H1 (cell line): ENCODE results near the gene NHERF2. TPM values are rescaled to one million over a fixed set of nuclear protein-coding genes. Genes with fewer than 3 reads are reported as not detected.

Source experiments
- CTCF ChIA-PET: fragments of 300-600 bp; sonication (Branson Sonifier 250); formaldehyde crosslinking; loops from one replicate; lab custom pipeline; 2021; ENCODE audit not compliant: partially characterized antibody; lab: Charles Lee
- POLR2A ChIA-PET: fragments of 300-600 bp; sonication (Branson Sonifier 250); formaldehyde crosslinking; loops from one replicate; lab custom pipeline; 2021; ENCODE audit warnings: inconsistent platforms; ENCODE audit not compliant: partially characterized antibody; lab: Charles Lee
- DNase-seq, 2 experiments: peaks; one replicate each; pipeline versions ENCODE4 v3.0.0 to v3.0.0-alpha.2; 2010 to 2022; ENCODE audit warnings: low spot score in 2 of 2, low read depth in 1 of 2, mixed read lengths in 1 of 2
- FAIRE-seq: peaks from 2 replicates; lab custom pipeline; 2011; peaks lifted over from hg19 to GRCh38; lab: Jason Lieb, UNC
- H2AFZ ChIP-seq: 2 replicates; pipeline ENCODE4 v1.8.1; 2012; ENCODE audit warnings: low read length, inconsistent platforms
- H2AK5ac ChIP-seq: 2 replicates; pipeline ENCODE4 v1.6.1; 2013; ENCODE audit warnings: low read depth, low read length
- H2BK120ac ChIP-seq: replicated peaks from 2 replicates; pipeline ENCODE3; 2013; ENCODE audit warnings: low read depth, low read length, inconsistent platforms
- H2BK12ac ChIP-seq: 2 replicates; pipeline ENCODE4 v1.6.1; 2013; ENCODE audit warnings: low read depth, low read length
- H2BK15ac ChIP-seq: 2 replicates; pipeline ENCODE4 v1.6.1; 2013; ENCODE audit warnings: low read length
- H2BK20ac ChIP-seq: 2 replicates; pipeline ENCODE4 v1.6.1; 2013; ENCODE audit warnings: low read length
- H2BK5ac ChIP-seq: 2 replicates; pipeline ENCODE4 v1.6.1; 2013; ENCODE audit warnings: low read depth, low read length
- H3K14ac ChIP-seq: 2 replicates; pipeline ENCODE4 v1.6.1; 2013; ENCODE audit warnings: inconsistent platforms; ENCODE audit not compliant: insufficient read length
- H3K18ac ChIP-seq: 2 replicates; pipeline ENCODE4 v1.6.1; 2013; ENCODE audit warnings: low read length; ENCODE audit errors: extremely low read depth
- H3K23ac ChIP-seq: 2 replicates; pipeline ENCODE4 v1.6.1; 2013; ENCODE audit warnings: inconsistent platforms; ENCODE audit not compliant: insufficient read length
- H3K23me2 ChIP-seq: 2 replicates; pipeline ENCODE4 v1.6.1; 2013; ENCODE audit warnings: low read depth, low read length
- H3K27ac ChIP-seq: 2 replicates; pipeline ENCODE4 v1.6.1; 2011; ENCODE audit warnings: low read depth, low read length, inconsistent platforms
- H3K27me3 ChIP-seq, 4 experiments: replicated peaks in 1 of 4; 1 replicate in 1 of 4; 2 replicates in 3 of 4; pipeline versions ENCODE4 v1.6.1 to v1.8.1; 2011 to 2013; ENCODE audit warnings: low read length in 3 of 4, mild to moderate bottlenecking in 3 of 4, inconsistent platforms in 2 of 4, mixed read lengths in 2 of 4, moderate library complexity in 1 of 4; ENCODE audit not compliant: control insufficient read depth in 3 of 4, insufficient read depth in 3 of 4; ENCODE audit errors: extremely low read depth in 1 of 4
- H3K36me3 ChIP-seq, 4 experiments: 2 replicates each; pipeline versions ENCODE4 v1.6.1 to v1.8.1; 2011 to 2013; ENCODE audit warnings: mild to moderate bottlenecking in 4 of 4, low read length in 3 of 4, moderate library complexity in 2 of 4, control low read depth in 1 of 4, inconsistent platforms in 1 of 4; ENCODE audit not compliant: insufficient read depth in 4 of 4, control insufficient read depth in 2 of 4
- H3K4ac ChIP-seq: replicated peaks from 2 replicates; pipeline ENCODE3; 2013; ENCODE audit warnings: low read length, low read depth, mixed read lengths, inconsistent platforms; ENCODE audit not compliant: insufficient read length
- H3K4me1 ChIP-seq, 4 experiments: replicated peaks in 1 of 4; 1 replicate in 1 of 4; 2 replicates in 3 of 4; pipeline versions ENCODE4 v1.6.1 to v1.8.1; 2011 to 2013; ENCODE audit warnings: low read length in 3 of 4, inconsistent platforms in 2 of 4, mixed read lengths in 1 of 4; ENCODE audit not compliant: insufficient read depth in 4 of 4, control insufficient read depth in 3 of 4
- H3K4me2 ChIP-seq, 2 experiments: 2 replicates each; pipeline versions ENCODE4 v1.6.1 to v1.8.1; 2011 to 2013; ENCODE audit warnings: low read depth in 2 of 2, low read length in 2 of 2, control low read depth in 1 of 2, inconsistent platforms in 1 of 2, mild to moderate bottlenecking in 1 of 2; ENCODE audit not compliant: insufficient read depth in 1 of 2
- H3K4me3 ChIP-seq, 4 experiments: fragments of 200-600, 300-600 bp in 1 of 4; sonication (generic), shearing (Covaris generic), sonication (Bioruptor Twin) in 1 of 4; 2 replicates each; pipeline versions ENCODE4 v1.5.1 to v1.8.1; 2011 to 2016; ENCODE audit warnings: low read length in 4 of 4, low read depth in 3 of 4, control low read depth in 2 of 4, inconsistent platforms in 2 of 4, mild to moderate bottlenecking in 2 of 4, mixed read lengths in 1 of 4, moderate library complexity in 1 of 4; ENCODE audit not compliant: insufficient read depth in 2 of 4; ENCODE audit errors: extremely low read depth in 1 of 4
- H3K56ac ChIP-seq: replicated peaks from 2 replicates; pipeline ENCODE3; 2013; ENCODE audit warnings: low read depth, mild to moderate bottlenecking, mixed read lengths, low read length, inconsistent platforms; ENCODE audit not compliant: insufficient read length
- H3K79me1 ChIP-seq: 2 replicates; pipeline ENCODE4 v1.6.1; 2013; ENCODE audit warnings: low read depth, low read length, control low read depth
- H3K79me2 ChIP-seq, 2 experiments: 2 replicates each; pipeline versions ENCODE4 v1.6.1 to v1.8.1; 2012 to 2013; ENCODE audit warnings: low read length in 2 of 2, mild to moderate bottlenecking in 2 of 2, inconsistent platforms in 1 of 2; ENCODE audit not compliant: insufficient read depth in 2 of 2, control insufficient read depth in 1 of 2
- H3K9ac ChIP-seq, 4 experiments: replicated peaks in 1 of 4; 1 replicate in 1 of 4; 2 replicates in 3 of 4; pipeline versions ENCODE4 v1.6.1 to v1.8.1; 2011 to 2013; ENCODE audit warnings: low read depth in 3 of 4, low read length in 3 of 4, control low read depth in 2 of 4, mild to moderate bottlenecking in 2 of 4, moderate library complexity in 2 of 4, inconsistent platforms in 1 of 4; ENCODE audit errors: extremely low read depth in 1 of 4
- H3K9me3 ChIP-seq, 2 experiments: 2 replicates each; pipeline versions ENCODE4 v1.6.1 to v1.8.1; 2012 to 2013; ENCODE audit warnings: mild to moderate bottlenecking in 2 of 2, moderate library complexity in 2 of 2, control low read depth in 1 of 2, inconsistent platforms in 1 of 2, low read depth in 1 of 2, low read length in 1 of 2, mixed read lengths in 1 of 2; ENCODE audit not compliant: insufficient read depth in 2 of 2
- H4K20me1 ChIP-seq, 2 experiments: replicated peaks in 1 of 2; 2 replicates each; pipeline versions ENCODE3 to v1.8.1; 2011 to 2013; ENCODE audit warnings: inconsistent platforms in 2 of 2, low read length in 2 of 2, mild to moderate bottlenecking in 1 of 2; ENCODE audit not compliant: insufficient read depth in 2 of 2, control insufficient read depth in 1 of 2
- H4K5ac ChIP-seq: 2 replicates; pipeline ENCODE4 v1.6.1; 2013; ENCODE audit warnings: low read length, low read depth, mixed read lengths, inconsistent platforms; ENCODE audit not compliant: insufficient read length
- H4K8ac ChIP-seq: 2 replicates; pipeline ENCODE4 v1.8.0; 2013; ENCODE audit warnings: mild to moderate bottlenecking, moderate library complexity, low read length, inconsistent platforms; ENCODE audit not compliant: insufficient read depth; ENCODE audit errors: extremely low read depth
- H4K91ac ChIP-seq: replicated peaks from 2 replicates; pipeline ENCODE3; 2013; ENCODE audit warnings: low read length, mixed read lengths, inconsistent platforms; ENCODE audit not compliant: insufficient read length
- CEBPB ChIP-seq: IDR thresholded peaks from 2 replicates; pipeline ENCODE4 v1.6.1; 2012; ENCODE audit warnings: low read depth, low read length
- CTBP2 ChIP-seq: IDR thresholded peaks from 2 replicates; pipeline ENCODE4 v1.7.0; 2011; ENCODE audit warnings: borderline replicate concordance, mild to moderate bottlenecking, moderate library complexity, mixed read lengths, low read length; ENCODE audit not compliant: insufficient read depth, insufficient read length
- FOSL1 ChIP-seq: IDR thresholded peaks from 2 replicates; pipeline ENCODE4 v1.6.1; 2011; ENCODE audit warnings: mild to moderate bottlenecking, low read depth, low read length, moderate library complexity; ENCODE audit not compliant: insufficient read depth
- GABPA ChIP-seq: IDR thresholded peaks from 2 replicates; pipeline ENCODE4 v1.6.1; 2011; ENCODE audit warnings: mild to moderate bottlenecking, low read length, moderate library complexity, borderline replicate concordance; ENCODE audit not compliant: insufficient read depth
- RFX5 ChIP-seq: IDR thresholded peaks from 2 replicates; pipeline ENCODE4 v1.6.1; 2011; ENCODE audit warnings: low read depth, low read length, improper control_type of control experiment, borderline replicate concordance
- TBP ChIP-seq: IDR thresholded peaks from 2 replicates; pipeline ENCODE4 v1.6.1; 2011; ENCODE audit warnings: low read depth, low read length, improper control_type of control experiment
- WGBS, 2 experiments: shearing (Covaris generic) in 1 of 2; methylation state at CpG; one replicate each; pipeline versions ENCODE4 v1.1.6 to v1.1.7; 2013 to 2015; ENCODE audit warnings: low lambda C conversion rate in 2 of 2, mixed read lengths in 2 of 2, inconsistent platforms in 1 of 2, low coverage in 1 of 2, missing lambda C conversion rate in 1 of 2; ENCODE audit not compliant: insufficient replicate concordance in 2 of 2, insufficient coverage in 1 of 2, insufficient read length in 1 of 2; ENCODE audit errors: extremely low coverage in 1 of 2, missing lambda C conversion rate in 1 of 2; 5-methylcytosine and 5-hydroxymethylcytosine counted together
- polyA plus RNA-seq, 7 experiments: library from polyadenylated mRNA; depleted of rRNA in 3 of 7; stranded (reverse) in 5 of 7; unstranded in 2 of 7; fragments of >200 nt in 5 of 7; fragments of 200-250 nt in 2 of 7; gene quantifications; 1 replicate in 5 of 7; 2 replicates in 1 of 7; 4 replicates in 1 of 7; pipeline versions ENCODE4 v1.2.1 to v1.2.3, GENCODE V29; 2011 to 2013; ENCODE audit warnings: missing spikeins in 2 of 7, mixed read lengths in 2 of 7
- total RNA-seq: library from RNA; stranded (reverse); fragmentation: NEBNext Ultra II Directional; extraction: Animal tissue kit (Norgen Biotek cat#: 25700); gene quantifications from 2 replicates; pipeline ENCODE4 v1.2.1, GENCODE V29; 2021

NHERF2 gene
- total and polyA plus RNA-seq, 2 of the 8 experiments (the other 6 are each of a cell fraction or from before 2014, with no cell fraction given), result 13.9 to 19.3 TPM

GRCh38 chr16:1978476-1979120 lies 48.1 kb upstream of the NHERF2 start:
- Histone ChIP-seq H2BK12ac (no peak overlapping the region), H3K18ac (no peak overlapping the region), H3K23me2 (peaks cover 19% of the 10 kb centered on the region), H3K27me3 (peaks cover 8 to 40% (median 39%) of the 10 kb centered on the region in 4 experiments; a peak in 6 of 7 replicates), H4K91ac (no peak overlapping the region), H2BK15ac (no peak overlapping the region), H3K4me2 (peak overlapping the region; percentile 87 to 91), H3K27ac (no peak overlapping the region), H4K20me1 (peaks cover 2 to 25% of the 10 kb centered on the region in 2 experiments), H3K36me3 (peaks cover 11 to 33% (median 22%) of the 10 kb centered on the region in 4 experiments; a peak in 7 of 8 replicates), H2BK120ac (no peak overlapping the region), H2BK20ac (no peak overlapping the region), H3K4me1 (peaks cover 3 to 28% (median 25%) of the 10 kb centered on the region in 4 experiments), H3K79me2 (peaks cover 0 to 1% of the 10 kb centered on the region in 2 experiments; a peak in 1 of 4 replicates), H2AFZ (no peak overlapping the region), H3K23ac (no peak overlapping the region), H3K4ac (no peak overlapping the region), H3K14ac (no peak overlapping the region), H3K56ac (no peak overlapping the region), H2BK5ac (peak overlapping the region; percentile 44; the same call in 1 of the 2 replicates), H3K79me1 (0 out of 2 replicates have a peak, but pooled peaks cover 2% of the 10 kb centered on the region), H4K8ac (peak overlapping the region; percentile 83; the same call in 1 of the 2 replicates), H3K9ac (no peak overlapping the region), H2AK5ac (no peak overlapping the region), H4K5ac (no peak overlapping the region), H3K9me3 (no peaks in the 10 kb centered on the region)
- no peak for FAIRE-seq
- 66% methylated on average over 34 of the region's 37 CpGs; no CpG with 5 or more reads in 1 of the 2 experiments for WGBS, 2 experiments
- peak in 1 of 2 experiments; percentile 66 for DNase-seq
- ChIA-PET CTCF (interaction anchor here (0.5 to 1.5 kb wide), 4 partner anchors 19 to 51 kb away, joined by 3 to 4 read pairs (median 4); no protein-coding TSS in a partner anchor), POLR2A (interaction anchor here (0.8 to 28.2 kb wide), 14 partner anchors 9 to 176 kb away, joined by 3 to 736 read pairs (median 6); partner anchors contain the start of genes FAHD1, HAGH, MSRB1 and NDUFB10)
- TF ChIP-seq CTBP2 (no peak), TBP (no peak), CEBPB (no peak), GABPA (peak; percentile 39; the same call in 1 of the 2 replicates), RFX5 (no peak), FOSL1 (no peak)
- TF ChIP-seq, all 59 proteins: peak for 1
- peak overlapping the region; percentile 31 to 61 (median 38); a peak in 6 of 8 replicates for H3K4me3 ChIP-seq
